BJ (cell line): ENCODE measurements around the gene KCND3. TPM values are rescaled to one million over a fixed set of nuclear protein-coding genes. Genes with fewer than 3 reads are reported as not detected.

Source experiments
- CTCF ChIA-PET: fragments of 350-600 bp; formaldehyde crosslinking; extraction: SDS; loops from one replicate; lab custom pipeline; 2021; ENCODE audit warnings: antibody characterized with exemption, inconsistent platforms; lab: Yijun Ruan, JAX
- POLR2A ChIA-PET: fragments of 300-600 bp; sonication (Branson Sonifier 250); formaldehyde crosslinking; extraction: SDS; loops from one replicate; lab custom pipeline; 2021; ENCODE audit warnings: antibody characterized with exemption; lab: Charles Lee
- DNase-seq: peaks from one replicate; pipeline ENCODE4 v3.0.0-alpha.2; 2011; ENCODE audit warnings: low read depth
- H3K27me3 ChIP-seq: 2 replicates; pipeline ENCODE4 v1.6.0; 2011; ENCODE audit warnings: low read length; ENCODE audit not compliant: control insufficient read depth, insufficient read depth
- H3K36me3 ChIP-seq: 2 replicates; pipeline ENCODE4 v1.5.1; 2011; ENCODE audit warnings: low read length; ENCODE audit not compliant: control insufficient read depth, insufficient read depth
- H3K4me3 ChIP-seq: 2 replicates; pipeline ENCODE4 v1.5.1; 2011; ENCODE audit warnings: low read depth, mild to moderate bottlenecking, control low read depth, low read length
- polyA plus RNA-seq: library from polyadenylated mRNA; depleted of rRNA; stranded (reverse); fragments of >200 nt; gene quantifications from 2 replicates; pipeline ENCODE4 v1.2.3, GENCODE V29; 2011
- TF ChIP-seq, protein P1 (sequence below): IDR thresholded peaks from 2 replicates; pipeline ENCODE4 v1.5.1; 2011; ENCODE audit warnings: low read depth, mild to moderate bottlenecking, control low read depth, inconsistent platforms, low read length, moderate library complexity; ENCODE audit not compliant: insufficient read depth

The KCND3 gene
- polyA plus RNA-seq, 1 experiment: 3.6 TPM

DNA sequence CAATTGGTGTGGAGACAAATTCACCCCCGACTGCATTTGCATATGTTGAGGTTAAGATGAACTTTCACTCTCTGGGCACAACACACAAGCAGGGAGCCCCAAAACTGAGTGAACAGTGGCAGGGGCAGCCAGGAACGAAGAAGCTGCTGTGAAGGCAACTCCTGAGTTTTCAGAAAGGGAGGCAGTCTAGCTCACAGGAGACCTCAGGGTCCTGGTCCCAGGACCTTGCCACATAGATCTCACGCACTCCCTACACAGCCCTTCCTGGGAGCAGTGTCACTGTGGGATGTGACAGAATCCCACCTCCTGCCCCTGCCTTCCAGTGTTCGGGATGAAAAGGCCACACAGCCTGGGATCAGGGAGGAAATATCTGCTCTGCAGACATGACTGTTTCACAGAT is 60.9 kb downstream of the KCND3 start:
- Histone ChIP-seq H3K27me3 (0 out of 2 replicates have a peak, but pooled peaks cover 1% of the 10 kb centered on the region), H3K36me3 (no peaks in the 10 kb centered on the region), H3K4me3 (no peak overlapping the region)
- TF ChIP-seq, protein P1, sequence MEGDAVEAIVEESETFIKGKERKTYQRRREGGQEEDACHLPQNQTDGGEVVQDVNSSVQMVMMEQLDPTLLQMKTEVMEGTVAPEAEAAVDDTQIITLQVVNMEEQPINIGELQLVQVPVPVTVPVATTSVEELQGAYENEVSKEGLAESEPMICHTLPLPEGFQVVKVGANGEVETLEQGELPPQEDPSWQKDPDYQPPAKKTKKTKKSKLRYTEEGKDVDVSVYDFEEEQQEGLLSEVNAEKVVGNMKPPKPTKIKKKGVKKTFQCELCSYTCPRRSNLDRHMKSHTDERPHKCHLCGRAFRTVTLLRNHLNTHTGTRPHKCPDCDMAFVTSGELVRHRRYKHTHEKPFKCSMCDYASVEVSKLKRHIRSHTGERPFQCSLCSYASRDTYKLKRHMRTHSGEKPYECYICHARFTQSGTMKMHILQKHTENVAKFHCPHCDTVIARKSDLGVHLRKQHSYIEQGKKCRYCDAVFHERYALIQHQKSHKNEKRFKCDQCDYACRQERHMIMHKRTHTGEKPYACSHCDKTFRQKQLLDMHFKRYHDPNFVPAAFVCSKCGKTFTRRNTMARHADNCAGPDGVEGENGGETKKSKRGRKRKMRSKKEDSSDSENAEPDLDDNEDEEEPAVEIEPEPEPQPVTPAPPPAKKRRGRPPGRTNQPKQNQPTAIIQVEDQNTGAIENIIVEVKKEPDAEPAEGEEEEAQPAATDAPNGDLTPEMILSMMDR: no peak
- ChIA-PET CTCF (no interaction called here), POLR2A (no interaction called here)
- DNase-seq: no peak

DNA sequence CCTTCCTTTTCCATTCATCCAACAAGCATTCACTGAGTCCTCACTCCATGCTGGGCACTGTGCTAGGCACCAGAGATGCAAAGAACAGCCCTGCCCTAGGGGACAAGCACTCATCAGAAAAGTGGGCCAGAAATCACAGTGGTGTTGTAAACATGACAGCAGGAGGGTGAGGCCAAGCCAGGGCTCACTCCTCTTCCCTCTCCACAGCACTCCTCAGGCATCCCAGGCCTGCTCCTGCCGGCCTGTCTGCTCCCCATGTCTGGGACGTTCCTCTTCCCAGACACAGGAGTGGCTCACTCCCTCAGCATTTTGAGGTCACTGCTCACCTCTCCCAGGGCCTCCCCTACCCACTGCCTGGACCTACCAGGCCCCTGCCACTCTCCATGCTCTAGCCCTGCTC is 61.8 kb downstream of the KCND3 start:
- CTCF ChIA-PET: no interaction called here
- no peak overlapping the region for H3K4me3 ChIP-seq
- POLR2A ChIA-PET: no interaction called here
- TF ChIP-seq, protein P1: no peak
- DNase-seq: no peak
- 0 out of 2 replicates have a peak, but pooled peaks cover 1% of the 10 kb centered on the region for H3K27me3 ChIP-seq
- no peaks in the 10 kb centered on the region for H3K36me3 ChIP-seq

DNA sequence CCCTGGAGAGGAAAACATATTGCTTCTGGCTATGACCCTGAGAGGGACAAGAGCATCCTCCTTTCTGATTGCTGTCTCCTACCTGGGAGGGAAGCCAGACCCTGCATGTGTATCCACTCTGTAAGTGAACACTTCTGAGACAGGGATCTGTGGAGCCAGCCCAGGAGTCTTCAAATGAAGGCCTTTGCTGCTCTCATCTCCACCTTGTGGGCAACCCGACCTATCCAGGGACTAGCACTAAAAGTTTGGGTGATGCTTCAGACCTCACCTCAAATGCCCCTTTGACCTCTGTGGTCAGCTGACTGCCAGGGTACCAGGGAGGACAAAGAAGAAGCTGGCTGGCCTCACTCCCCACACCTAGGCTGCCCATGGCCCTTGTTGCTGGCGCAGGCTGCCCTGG is 64.7 kb downstream of the KCND3 start:
- no peak for DNase-seq
- CTCF ChIA-PET: no interaction called here
- H3K36me3 ChIP-seq: no peaks in the 10 kb centered on the region
- TF ChIP-seq, protein P1: no peak
- H3K27me3 ChIP-seq: 0 out of 2 replicates have a peak, but pooled peaks cover 1% of the 10 kb centered on the region
- H3K4me3 ChIP-seq: no peak overlapping the region
- POLR2A ChIA-PET: no interaction called here

- no peak for DNase-seq
- TF ChIP-seq, protein P1: no peak
- POLR2A ChIA-PET: no interaction called here
- CTCF ChIA-PET: no interaction called here
- Histone ChIP-seq H3K36me3 (no peaks in the 10 kb centered on the region), H3K27me3 (0 out of 2 replicates have a peak, but pooled peaks cover 1% of the 10 kb centered on the region), H3K4me3 (no peak overlapping the region)
Measured at GRCh38 chr1:111923766-111924165, 65.7 kb downstream of the KCND3 start.

DNA sequence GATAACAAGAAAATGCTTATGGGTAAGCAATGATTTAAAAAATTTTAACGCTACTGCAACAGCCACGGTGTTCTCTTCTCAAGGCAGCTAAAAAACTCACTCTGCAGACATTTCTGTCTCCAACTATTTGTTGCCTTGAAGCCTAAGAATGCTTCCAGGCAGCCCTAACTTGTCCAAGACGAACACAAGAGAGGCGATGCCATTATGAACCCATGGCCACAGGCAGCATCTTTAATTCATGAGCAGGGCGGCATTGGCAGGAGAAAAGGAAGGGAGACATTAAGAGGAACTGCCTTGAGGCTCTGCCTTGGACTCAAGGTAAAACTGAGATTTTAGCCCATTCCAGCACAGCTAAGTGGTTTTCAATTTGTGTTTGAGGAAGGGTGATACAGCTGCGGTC is 67.5 kb downstream of the KCND3 start:
- H3K4me3 ChIP-seq: no peak overlapping the region
- TF ChIP-seq, protein P1: no peak
- no peak for DNase-seq
- no peaks in the 10 kb centered on the region for H3K27me3 ChIP-seq
- ChIA-PET POLR2A (no interaction called here), CTCF (interaction anchor here (1.3 kb wide), 2 partner anchors 9 to 12 kb away, joined by 3 read pairs; no protein-coding TSS in a partner anchor)
- no peaks in the 10 kb centered on the region for H3K36me3 ChIP-seq
